ENCODE results near the gene GDPD4. TPM values are rescaled to one million over a fixed set of nuclear protein-coding genes. Genes with fewer than 3 reads are reported as not detected.

The GDPD4 gene
- total RNA-seq, 1 donor from 2014 or later, result not detected

GRCh38 chr11:77171254-77171653 is 130.2 kb downstream of the GDPD4 start:
- no peak for FAIRE-seq
- Histone ChIP-seq H3K36me3 (ENCODE audit: control insufficient read depth, insufficient read depth, low read length) (no peaks in the 10 kb centered on the region), H3K4me3 (ENCODE audit: low read depth, low read length) (no peak overlapping the region), H3K27me3 (ENCODE audit: control insufficient read depth, insufficient read depth, low read length) (no peaks in the 10 kb centered on the region)
- DNase-seq (ENCODE audit: low read depth), result no peak
- TF ChIP-seq CTCF (IDR thresholded peaks at IDR 0.05; ENCODE audit: insufficient read depth, low read length, severe bottlenecking), result no peak

- FAIRE-seq (no peak), DNase-seq (ENCODE audit: low read depth) (peak; percentile 12)
- no peak for TF ChIP-seq CTCF (IDR thresholded peaks at IDR 0.05; ENCODE audit: insufficient read depth, low read length, severe bottlenecking)
- no peaks in the 10 kb centered on the region for H3K36me3 ChIP-seq (ENCODE audit: control insufficient read depth, insufficient read depth, low read length)
- no peak overlapping the region for H3K4me3 ChIP-seq (ENCODE audit: low read depth, low read length)
- no peaks in the 10 kb centered on the region for H3K27me3 ChIP-seq (ENCODE audit: control insufficient read depth, insufficient read depth, low read length)
These were observed 131.4 kb downstream of the GDPD4 start for GRCh38 chr11:77170107-77170506.

DNA sequence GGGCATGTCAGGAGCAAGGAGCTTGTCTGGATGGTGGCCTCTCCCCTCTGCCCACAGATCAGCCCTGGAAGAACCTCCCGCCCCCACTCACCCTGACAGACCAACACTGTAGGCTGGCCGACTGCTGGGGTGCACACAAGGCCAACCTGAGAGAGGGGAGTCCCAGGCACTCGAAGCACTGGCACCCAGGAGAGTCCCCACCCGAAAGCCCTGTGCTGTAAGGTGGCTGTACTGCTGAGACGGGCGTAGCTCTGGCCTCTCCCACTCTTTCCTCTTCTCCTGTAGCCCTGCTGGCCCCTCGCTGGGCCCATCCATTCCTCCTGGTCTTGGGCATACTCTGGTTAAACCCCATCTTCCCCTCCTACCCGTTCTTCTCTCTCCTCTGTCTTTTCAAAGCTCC is 133.7 kb downstream of the GDPD4 start:
- DNase-seq (ENCODE audit: low read depth), result no peak
- no peak for FAIRE-seq
- H3K27me3 ChIP-seq (ENCODE audit: control insufficient read depth, insufficient read depth, low read length), result no peaks in the 10 kb centered on the region
- TF ChIP-seq CTCF (IDR thresholded peaks at IDR 0.05; ENCODE audit: insufficient read depth, low read length, severe bottlenecking), result no peak
- no peaks in the 10 kb centered on the region for H3K36me3 ChIP-seq (ENCODE audit: control insufficient read depth, insufficient read depth, low read length)
- no peak overlapping the region for H3K4me3 ChIP-seq (ENCODE audit: low read depth, low read length)

- no peaks in the 10 kb centered on the region for H3K36me3 ChIP-seq (ENCODE audit: control insufficient read depth, insufficient read depth, low read length)
- no peaks in the 10 kb centered on the region for H3K27me3 ChIP-seq (ENCODE audit: control insufficient read depth, insufficient read depth, low read length)
- peak; percentile 10 for DNase-seq (ENCODE audit: low read depth)
- FAIRE-seq, result no peak
- no peak overlapping the region for H3K4me3 ChIP-seq (ENCODE audit: low read depth, low read length)
- no peak for TF ChIP-seq CTCF (IDR thresholded peaks at IDR 0.05; ENCODE audit: insufficient read depth, low read length, severe bottlenecking)
These were observed 134.3 kb downstream of the GDPD4 start for GRCh38 chr11:77167111-77167626.

Other genes with a start within 250 kb of the GDPD4 start
- gene CAPN5, start 234.7 kb downstream of the GDPD4 start, total RNA-seq, result 3.2 and 9.6 TPM in 2 replicates
- gene OMP, start 198.8 kb downstream of the GDPD4 start, total RNA-seq, result not detected in 2 replicates
- under 0.01 and 0.13 TPM in 2 replicates for gene MYO7A, start 173.4 kb downstream of the GDPD4 start, total RNA-seq
- gene PAK1, start 172.4 kb upstream of the GDPD4 start, total RNA-seq, result 35.8 and 59.5 TPM in 2 replicates